ENCODE results near the gene CTXN1. TPM values are rescaled to one million over a fixed set of nuclear protein-coding genes. Genes with fewer than 3 reads are reported as not detected.

Gene CTXN1
- total and polyA plus RNA-seq, 2 donors (not counting 3 experiments of a cell fraction or from before 2014, with no cell fraction given), result 16.0 to 27.6 TPM

GRCh38 chr19:7955696-7956095 lies 29.8 kb upstream of the CTXN1 start:
- Histone ChIP-seq H3K79me2 (ENCODE audit: control insufficient read depth, insufficient read depth, low read length) (no peaks in the 10 kb centered on the region), H3K9me3 (replicated peaks; ENCODE audit: control insufficient read depth, insufficient read depth, low read length) (no peaks in the 10 kb centered on the region), H3K9ac (replicated peaks; ENCODE audit: extremely low read depth, insufficient read depth, low read length) (no peak overlapping the region), H3K27me3 (ENCODE audit: control insufficient read depth in 2 of 2, insufficient read depth in 2 of 2, low read length in 2 of 2) (no peaks in the 10 kb centered on the region), H3K9me1 (replicated peaks; ENCODE audit: control insufficient read depth, extremely low read depth, insufficient read depth, low read length) (no peaks in the 10 kb centered on the region), H3K4me1 (ENCODE audit: control insufficient read depth, extremely low read depth, insufficient read depth, low read length) (peaks cover 5% of the 10 kb centered on the region), H4K20me1 (replicated peaks; ENCODE audit: control insufficient read depth, extremely low read depth, insufficient read depth, low read length) (no peaks in the 10 kb centered on the region), H3K27ac (ENCODE audit: insufficient read depth, low read depth, low read length) (no peak overlapping the region), H3K36me3 (ENCODE audit: control insufficient read depth in 2 of 2, extremely low read depth in 1 of 2, insufficient read depth in 2 of 2, low read length in 2 of 2) (peaks cover 0 to under 1% of the 10 kb centered on the region in 2 experiments), H2AFZ (ENCODE audit: low read depth, low read length) (no peak overlapping the region), H3K4me2 (ENCODE audit: insufficient read depth, low read length) (no peak overlapping the region), H3K4me3 (replicated peaks in 1 of 3; ENCODE audit: insufficient read depth in 1 of 3, low read depth in 1 of 3, low read length in 3 of 3) (no peak overlapping the region)
- dilution Hi-C loops (cut with MboI; ENCODE audit: extremely low pct_ligation_motif_present, low sequenced_read_pairs), result no loop called here
- ChIA-PET CTCF (interaction anchor here (1.0 to 4.6 kb wide), 2 partner anchors 12 to 14 kb away, joined by 3 to 33 read pairs; partner anchors contain the start of gene TIMM44), POLR2A (no interaction called here)
- FAIRE-seq (no peak), DNase-seq (ENCODE audit: low read depth, low spot score) (no peak)
- intact Hi-C loops (cut with micrococcal nuclease), result no loop called here
- BruUV-seq (replicated peaks), result no TSS peak
- TF ChIP-seq EZH2 (IDR thresholded peaks at IDR 0.05; ENCODE audit: borderline replicate concordance, low read depth, low read length, severe bottlenecking), result no peak
- TF ChIP-seq MYC (IDR thresholded peaks at IDR 0.05; ENCODE audit: low read depth, low read length), result no peak
- TF ChIP-seq FOS (IDR thresholded peaks at IDR 0.05; ENCODE audit: borderline replicate concordance, insufficient read depth, low read length), result no peak
- no peak for TF ChIP-seq CTCF (IDR thresholded peaks at IDR 0.05; ENCODE audit: extremely low read depth in 1 of 2, insufficient read depth in 1 of 2, low read depth in 1 of 2, low read length in 2 of 2)
- TF ChIP-seq MAX (IDR thresholded peaks at IDR 0.05; ENCODE audit: insufficient read depth, insufficient read length), result no peak
- TF ChIP-seq POLR2A (IDR thresholded peaks at IDR 0.05; ENCODE audit: low read depth, low read length), result no peak
- no peak for TF ChIP-seq JUN (IDR thresholded peaks at IDR 0.05; ENCODE audit: borderline replicate concordance, insufficient read depth, insufficient read length, low read depth)
- TF ChIP-seq GATA2 (IDR thresholded peaks at IDR 0.05; ENCODE audit: insufficient read depth, insufficient read length, low read depth, low read length), result no peak
- no peak for TF ChIP-seq POLR2AphosphoS5 (IDR thresholded peaks at IDR 0.05; ENCODE audit: insufficient read depth, low read depth, low read length)
